ENCODE results near the gene IKZF1.

The IKZF1 gene

DNA sequence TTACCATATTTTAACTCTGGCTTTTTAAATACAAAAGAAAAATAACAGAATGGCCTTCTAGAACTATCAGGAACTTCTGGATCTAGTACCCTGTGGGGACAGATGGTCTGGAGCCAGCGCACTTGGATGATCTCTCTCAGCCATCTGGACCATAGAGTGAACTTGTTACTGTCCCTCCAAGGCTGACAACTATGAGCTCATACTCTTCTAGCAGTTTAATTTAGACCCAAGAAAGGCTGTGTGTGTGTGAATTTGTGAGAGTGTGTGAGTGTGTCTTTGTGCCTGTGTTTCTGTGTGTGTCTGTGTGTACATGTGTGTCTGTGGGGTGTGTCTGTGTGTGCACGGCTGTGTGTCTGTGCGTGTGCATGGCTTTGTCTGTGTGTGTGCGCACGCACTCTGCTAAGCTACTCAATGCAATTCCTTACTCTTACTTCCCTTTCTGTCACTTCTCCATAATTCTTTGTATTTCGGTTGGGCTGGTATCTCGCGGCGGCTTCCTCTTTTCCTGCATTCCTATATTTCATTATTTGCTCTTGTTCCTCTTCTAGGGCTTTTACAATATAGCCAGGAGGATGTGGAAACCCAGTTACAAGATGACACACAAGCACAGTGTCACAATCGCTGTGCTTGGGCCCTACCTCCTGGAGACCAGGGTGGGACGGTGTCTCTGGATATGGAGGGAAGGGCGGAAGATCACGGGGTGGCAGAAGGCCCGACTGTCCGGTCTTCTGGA is 51.9 kb downstream of the IKZF1 start:
- H2BK5ac ChIP-seq (ENCODE audit: low read depth, low read length, poor library complexity) = no peak overlapping the region
- H2BK120ac ChIP-seq (ENCODE audit: insufficient read depth, low read length, poor library complexity) = no peak overlapping the region
- H2AFZ ChIP-seq (ENCODE audit: insufficient read depth, low read length, poor library complexity) = no peak overlapping the region
- no peaks in the 10 kb centered on the region for H3K79me2 ChIP-seq (ENCODE audit: control insufficient read depth, insufficient read depth, low read length, poor library complexity)
- no peak overlapping the region for H3K4me3 ChIP-seq (ENCODE audit: low read depth, low read length)
- H3K27me3 ChIP-seq (ENCODE audit: insufficient read depth, low read length) = no peaks in the 10 kb centered on the region
- peak; percentile 24 to 38 for DNase-seq
- no peaks in the 10 kb centered on the region for H3K79me1 ChIP-seq (ENCODE audit: low read length)
- H3K14ac ChIP-seq (ENCODE audit: low read length) = no peak overlapping the region
- H3K23ac ChIP-seq (ENCODE audit: low read length) = no peak overlapping the region
- H3K36me3 ChIP-seq (ENCODE audit: control insufficient read depth in 1 of 2, insufficient read depth in 2 of 2, low read length in 2 of 2) = no peaks in the 10 kb centered on the region
- no peaks in the 10 kb centered on the region for H3K9me3 ChIP-seq (ENCODE audit: insufficient read depth, low read depth, low read length)
- no peak overlapping the region for H3K4ac ChIP-seq (ENCODE audit: low read depth, low read length)
- no peak overlapping the region for H2BK12ac ChIP-seq (ENCODE audit: low read length)
- H3K27ac ChIP-seq (ENCODE audit: low read depth, low read length) = no peak overlapping the region
- H4K91ac ChIP-seq (ENCODE audit: low read depth, low read length) = no peak overlapping the region
- WGBS (ENCODE audit: extremely low coverage, insufficient coverage, insufficient read length) = no CpG with 5 or more reads among the region's 15 CpGs
- H2AK5ac ChIP-seq (ENCODE audit: low read length) = no peak overlapping the region
- no peak overlapping the region for H4K12ac ChIP-seq (ENCODE audit: low read depth, low read length)
- no peak overlapping the region for H3K4me2 ChIP-seq (ENCODE audit: low read length)
- H3K9ac ChIP-seq (ENCODE audit: low read length) = no peak overlapping the region
- no peak overlapping the region for H3K18ac ChIP-seq (ENCODE audit: low read length)
- peaks cover 5 to 14% of the 10 kb centered on the region in 2 experiments for H3K4me1 ChIP-seq (ENCODE audit: control insufficient read depth in 1 of 2, insufficient read depth in 2 of 2, low read length in 2 of 2)
- no peak overlapping the region for H4K8ac ChIP-seq (ENCODE audit: low read depth, low read length)

DNA sequence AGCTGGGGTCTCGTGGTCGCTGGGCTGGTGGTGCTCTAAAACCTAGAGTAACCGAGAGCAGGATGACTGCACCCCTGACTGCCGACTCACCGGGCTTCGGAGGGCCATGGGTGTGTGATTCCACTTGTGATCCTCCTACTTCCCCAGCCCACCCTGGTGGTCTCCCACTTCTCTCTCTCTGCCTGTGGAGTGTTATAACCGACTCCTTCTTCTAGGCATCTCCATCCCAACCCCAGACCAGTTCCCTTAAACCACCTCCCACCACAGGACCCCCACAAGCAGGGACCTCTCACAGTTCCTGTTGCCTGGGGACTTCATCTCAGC is 52.4 kb downstream of the IKZF1 start:
- no peaks in the 10 kb centered on the region for H3K79me2 ChIP-seq (ENCODE audit: control insufficient read depth, insufficient read depth, low read length, poor library complexity)
- no peak overlapping the region for H4K8ac ChIP-seq (ENCODE audit: low read depth, low read length)
- H3K36me3 ChIP-seq (ENCODE audit: control insufficient read depth in 1 of 2, insufficient read depth in 2 of 2, low read length in 2 of 2) = no peaks in the 10 kb centered on the region
- no peak overlapping the region for H4K12ac ChIP-seq (ENCODE audit: low read depth, low read length)
- no peaks in the 10 kb centered on the region for H3K79me1 ChIP-seq (ENCODE audit: low read length)
- H3K27ac ChIP-seq (ENCODE audit: low read depth, low read length) = no peak overlapping the region
- H3K23ac ChIP-seq (ENCODE audit: low read length) = no peak overlapping the region
- peaks cover 5 to 14% of the 10 kb centered on the region in 2 experiments for H3K4me1 ChIP-seq (ENCODE audit: control insufficient read depth in 1 of 2, insufficient read depth in 2 of 2, low read length in 2 of 2)
- no peaks in the 10 kb centered on the region for H3K9me3 ChIP-seq (ENCODE audit: insufficient read depth, low read depth, low read length)
- no peak overlapping the region for H3K14ac ChIP-seq (ENCODE audit: low read length)
- no peak overlapping the region for H2AK5ac ChIP-seq (ENCODE audit: low read length)
- no peaks in the 10 kb centered on the region for H3K27me3 ChIP-seq (ENCODE audit: insufficient read depth, low read length)
- no peak overlapping the region for H3K4me2 ChIP-seq (ENCODE audit: low read length)
- DNase-seq = no peak
- no peak overlapping the region for H2BK12ac ChIP-seq (ENCODE audit: low read length)
- H2BK5ac ChIP-seq (ENCODE audit: low read depth, low read length, poor library complexity) = no peak overlapping the region
- no CpG with 5 or more reads among the region's 7 CpGs for WGBS (ENCODE audit: extremely low coverage, insufficient coverage, insufficient read length)
- no peak overlapping the region for H4K91ac ChIP-seq (ENCODE audit: low read depth, low read length)
- H3K4ac ChIP-seq (ENCODE audit: low read depth, low read length) = no peak overlapping the region
- H3K18ac ChIP-seq (ENCODE audit: low read length) = no peak overlapping the region
- no peak overlapping the region for H2BK120ac ChIP-seq (ENCODE audit: insufficient read depth, low read length, poor library complexity)
- H2AFZ ChIP-seq (ENCODE audit: insufficient read depth, low read length, poor library complexity) = no peak overlapping the region
- no peak overlapping the region for H3K4me3 ChIP-seq (ENCODE audit: low read depth, low read length)
- no peak overlapping the region for H3K9ac ChIP-seq (ENCODE audit: low read length)

DNA sequence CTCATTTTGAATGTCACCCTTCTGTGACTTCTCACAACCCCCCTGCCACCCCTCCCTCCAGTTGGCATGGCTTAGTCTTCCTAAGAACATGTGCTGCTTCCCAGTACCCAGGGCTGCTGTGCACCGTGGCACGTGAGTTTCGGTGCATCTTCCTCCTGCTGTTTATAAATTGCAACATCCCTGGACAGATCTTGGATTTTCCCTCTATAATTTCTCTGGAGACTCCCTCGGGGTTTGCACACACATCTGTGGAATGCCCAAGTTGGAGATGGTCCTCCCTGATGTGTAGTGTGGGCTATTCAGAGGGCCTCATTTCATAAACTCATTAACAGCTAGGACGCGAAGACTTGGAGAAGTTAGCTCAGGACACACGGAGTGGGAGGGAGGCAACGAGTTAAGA is 52.9 kb downstream of the IKZF1 start:
- Histone ChIP-seq H3K27me3 (ENCODE audit: insufficient read depth, low read length) (no peaks in the 10 kb centered on the region), H3K18ac (ENCODE audit: low read length) (no peak overlapping the region), H3K79me1 (ENCODE audit: low read length) (no peaks in the 10 kb centered on the region), H4K12ac (ENCODE audit: low read depth, low read length) (no peak overlapping the region), H3K4me1 (ENCODE audit: control insufficient read depth in 1 of 2, insufficient read depth in 2 of 2, low read length in 2 of 2) (peaks cover 5 to 14% of the 10 kb centered on the region in 2 experiments), H4K91ac (ENCODE audit: low read depth, low read length) (no peak overlapping the region), H2AK5ac (ENCODE audit: low read length) (no peak overlapping the region), H3K4me2 (ENCODE audit: low read length) (no peak overlapping the region), H2BK120ac (ENCODE audit: insufficient read depth, low read length, poor library complexity) (no peak overlapping the region), H4K8ac (ENCODE audit: low read depth, low read length) (no peak overlapping the region), H2BK5ac (ENCODE audit: low read depth, low read length, poor library complexity) (no peak overlapping the region), H2BK12ac (ENCODE audit: low read length) (no peak overlapping the region), H2AFZ (ENCODE audit: insufficient read depth, low read length, poor library complexity) (no peak overlapping the region), H3K9ac (ENCODE audit: low read length) (no peak overlapping the region), H3K23ac (ENCODE audit: low read length) (no peak overlapping the region), H3K36me3 (ENCODE audit: control insufficient read depth in 1 of 2, insufficient read depth in 2 of 2, low read length in 2 of 2) (no peaks in the 10 kb centered on the region), H3K4me3 (ENCODE audit: low read depth, low read length) (no peak overlapping the region), H3K9me3 (ENCODE audit: insufficient read depth, low read depth, low read length) (no peaks in the 10 kb centered on the region), H3K27ac (ENCODE audit: low read depth, low read length) (no peak overlapping the region), H3K79me2 (ENCODE audit: control insufficient read depth, insufficient read depth, low read length, poor library complexity) (no peaks in the 10 kb centered on the region), H3K14ac (ENCODE audit: low read length) (no peak overlapping the region), H3K4ac (ENCODE audit: low read depth, low read length) (no peak overlapping the region)
- DNase-seq = no peak
- WGBS (ENCODE audit: extremely low coverage, insufficient coverage, insufficient read length) = no CpG with 5 or more reads among the region's 8 CpGs

DNA sequence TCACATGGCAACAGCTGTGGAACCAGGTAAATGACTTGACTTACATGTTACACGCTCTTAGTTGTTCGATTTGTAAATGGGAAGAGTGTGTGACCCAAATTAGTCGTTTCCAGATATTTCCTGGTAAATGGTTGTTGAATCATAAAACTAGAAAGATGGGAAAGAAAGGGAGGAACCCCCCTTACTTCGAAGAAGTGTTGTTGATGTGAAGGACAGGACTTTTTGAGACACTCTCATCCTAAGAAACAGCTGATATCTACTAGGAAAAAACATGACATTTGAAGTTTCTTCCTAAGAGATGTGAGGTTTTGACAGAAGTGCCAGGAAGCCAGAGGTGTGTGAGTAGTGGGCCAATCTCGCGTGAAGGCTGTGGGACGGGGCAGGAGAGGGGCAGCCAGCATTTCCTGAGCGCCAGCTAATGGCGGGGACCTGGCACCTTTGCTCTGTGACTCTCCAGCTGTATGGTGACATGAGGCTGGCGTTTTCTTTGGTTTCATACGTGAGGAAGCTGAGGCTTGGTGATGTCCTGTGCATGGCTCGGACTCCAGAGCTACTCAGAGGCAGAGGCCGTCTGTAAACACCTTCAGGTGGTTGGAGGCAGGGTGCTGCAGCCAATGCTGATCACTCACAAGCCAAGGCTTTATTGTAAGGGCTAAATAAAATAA is 53.7 kb downstream of the IKZF1 start:
- no peak overlapping the region for H3K4ac ChIP-seq (ENCODE audit: low read depth, low read length)
- no peak overlapping the region for H2AK5ac ChIP-seq (ENCODE audit: low read length)
- H3K27me3 ChIP-seq (ENCODE audit: insufficient read depth, low read length) = no peaks in the 10 kb centered on the region
- no peaks in the 10 kb centered on the region for H3K9me3 ChIP-seq (ENCODE audit: insufficient read depth, low read depth, low read length)
- no peak overlapping the region for H3K14ac ChIP-seq (ENCODE audit: low read length)
- no peak overlapping the region for H4K8ac ChIP-seq (ENCODE audit: low read depth, low read length)
- peaks cover 5 to 17% of the 10 kb centered on the region in 2 experiments for H3K4me1 ChIP-seq (ENCODE audit: control insufficient read depth in 1 of 2, insufficient read depth in 2 of 2, low read length in 2 of 2)
- no peak overlapping the region for H3K9ac ChIP-seq (ENCODE audit: low read length)
- no peak for DNase-seq
- H2AFZ ChIP-seq (ENCODE audit: insufficient read depth, low read length, poor library complexity) = no peak overlapping the region
- H3K4me2 ChIP-seq (ENCODE audit: low read length) = no peak overlapping the region
- no peak overlapping the region for H3K23ac ChIP-seq (ENCODE audit: low read length)
- no CpG with 5 or more reads among the region's 13 CpGs for WGBS (ENCODE audit: extremely low coverage, insufficient coverage, insufficient read length)
- no peak overlapping the region for H2BK120ac ChIP-seq (ENCODE audit: insufficient read depth, low read length, poor library complexity)
- H3K4me3 ChIP-seq (ENCODE audit: low read depth, low read length) = no peak overlapping the region
- H2BK5ac ChIP-seq (ENCODE audit: low read depth, low read length, poor library complexity) = no peak overlapping the region
- no peak overlapping the region for H2BK12ac ChIP-seq (ENCODE audit: low read length)
- no peaks in the 10 kb centered on the region for H3K79me1 ChIP-seq (ENCODE audit: low read length)
- H3K36me3 ChIP-seq (ENCODE audit: control insufficient read depth in 1 of 2, insufficient read depth in 2 of 2, low read length in 2 of 2) = no peaks in the 10 kb centered on the region
- no peaks in the 10 kb centered on the region for H3K79me2 ChIP-seq (ENCODE audit: control insufficient read depth, insufficient read depth, low read length, poor library complexity)
- H4K91ac ChIP-seq (ENCODE audit: low read depth, low read length) = no peak overlapping the region
- H4K12ac ChIP-seq (ENCODE audit: low read depth, low read length) = no peak overlapping the region
- no peak overlapping the region for H3K27ac ChIP-seq (ENCODE audit: low read depth, low read length)
- no peak overlapping the region for H3K18ac ChIP-seq (ENCODE audit: low read length)

Measured in trophoblast cell (in vitro differentiated cells and primary cell).